Endothelial cell of umbilical vein (primary cell): Measurements from ENCODE around the gene GRM7.

ENCODE experiments used
- CTCF ChIP-seq, 2 donors: IDR thresholded peaks; 1 replicate in 1 of 2; 2 replicates in 1 of 2; pipeline ENCODE4 v1.5.1; 2011; ENCODE audit warnings: low read length in 2 of 2, mild to moderate bottlenecking in 2 of 2, moderate library complexity in 2 of 2, control low read depth in 1 of 2, inconsistent platforms in 1 of 2, low read depth in 1 of 2; ENCODE audit not compliant: insufficient read depth in 1 of 2; ENCODE audit errors: extremely low read depth in 1 of 2
- EZH2 ChIP-seq: IDR thresholded peaks from 2 replicates; pipeline ENCODE4 v1.6.1; 2012; ENCODE audit warnings: borderline replicate concordance, low read depth, mild to moderate bottlenecking, moderate library complexity, low read length, inconsistent platforms; ENCODE audit not compliant: severe bottlenecking
- FOS ChIP-seq: IDR thresholded peaks from 2 replicates; pipeline ENCODE4 v1.6.1; 2011; ENCODE audit warnings: mild to moderate bottlenecking, low read length, moderate library complexity, borderline replicate concordance; ENCODE audit not compliant: insufficient read depth
- JUN ChIP-seq: IDR thresholded peaks from 2 replicates; pipeline ENCODE4 v1.6.1; 2011; ENCODE audit warnings: borderline replicate concordance, low read depth; ENCODE audit not compliant: insufficient read length, insufficient read depth
- MAX ChIP-seq: IDR thresholded peaks from 2 replicates; pipeline ENCODE4 v1.6.1; 2011; ENCODE audit not compliant: insufficient read depth, insufficient read length
- MYC ChIP-seq: IDR thresholded peaks from one replicate; pipeline ENCODE4 v1.6.1; 2011; ENCODE audit warnings: mild to moderate bottlenecking, low read depth, low read length
- POLR2A ChIP-seq: IDR thresholded peaks from 2 replicates; pipeline ENCODE4 v1.6.1; 2012; ENCODE audit warnings: low read depth, mild to moderate bottlenecking, control low read depth, low read length
- POLR2AphosphoS5 ChIP-seq: IDR thresholded peaks from 2 replicates; pipeline ENCODE4 v1.6.1; 2012; ENCODE audit warnings: low read depth, mild to moderate bottlenecking, control low read depth, low read length, moderate library complexity; ENCODE audit not compliant: insufficient read depth

GRCh38 chr3:7070461-7070860 is 209.5 kb downstream of the GRM7 start:
- TF ChIP-seq CTCF (IDR thresholded peaks at IDR 0.05; ENCODE audit: extremely low read depth in 1 of 2, insufficient read depth in 1 of 2, low read depth in 1 of 2, low read length in 2 of 2) (no peak), POLR2AphosphoS5 (no peak), FOS (no peak), POLR2A (no peak), EZH2 (no peak), MAX (no peak), JUN (no peak), MYC (no peak)
